Neuronal stem cell (in vitro differentiated cells): ENCODE measurements around the gene PTPRD.

Source experiments
- DNase-seq: peaks from one replicate; pipeline ENCODE4 v3.0.0-alpha.2; 2013; ENCODE audit warnings: low spot score
- H2AFZ ChIP-seq: one replicate; pipeline ENCODE4 v1.6.1; 2013; ENCODE audit warnings: mild to moderate bottlenecking, low read length, inconsistent platforms
- H2AK5ac ChIP-seq: 2 replicates; pipeline ENCODE4 v1.6.1; 2013; ENCODE audit warnings: low read depth, mild to moderate bottlenecking, inconsistent platforms, low read length, moderate library complexity, mixed read lengths
- H2BK120ac ChIP-seq: 2 replicates; pipeline ENCODE4 v1.6.1; 2013; ENCODE audit warnings: low read depth, mild to moderate bottlenecking, inconsistent platforms, low read length, moderate library complexity, mixed read lengths
- H2BK12ac ChIP-seq: one replicate; pipeline ENCODE4 v1.6.1; 2013; ENCODE audit warnings: low read length, inconsistent platforms
- H2BK15ac ChIP-seq: 2 replicates; pipeline ENCODE4 v1.6.1; 2013; ENCODE audit warnings: mild to moderate bottlenecking, low read length, inconsistent platforms, mixed read lengths
- H2BK5ac ChIP-seq: one replicate; pipeline ENCODE4 v1.6.1; 2013; ENCODE audit warnings: inconsistent platforms, mild to moderate bottlenecking, low read length, moderate library complexity
- H3K14ac ChIP-seq: one replicate; pipeline ENCODE4 v1.6.1; 2013; ENCODE audit warnings: low read length, inconsistent platforms
- H3K18ac ChIP-seq: 2 replicates; pipeline ENCODE4 v1.6.1; 2013; ENCODE audit warnings: low read length, inconsistent platforms
- H3K23ac ChIP-seq: 2 replicates; pipeline ENCODE4 v1.6.1; 2013; ENCODE audit warnings: low read depth, mild to moderate bottlenecking, mixed read lengths, low read length, inconsistent platforms; ENCODE audit not compliant: poor library complexity
- H3K27ac ChIP-seq: replicated peaks from 3 replicates; pipeline ENCODE4 v1.5.1; 2013; ENCODE audit warnings: low read length, inconsistent platforms
- H3K27me3 ChIP-seq, 3 experiments: 2 replicates each; pipeline ENCODE4 v1.6.1; 2013; ENCODE audit warnings: low read length in 3 of 3, mild to moderate bottlenecking in 2 of 3, inconsistent platforms in 1 of 3, low read depth in 1 of 3, mixed read lengths in 1 of 3, moderate library complexity in 1 of 3; ENCODE audit not compliant: control insufficient read depth in 3 of 3, insufficient read depth in 3 of 3
- H3K36me3 ChIP-seq, 2 donors: replicated peaks in 1 of 2; 2 replicates each; pipeline ENCODE4 v1.6.1; 2013; ENCODE audit warnings: low read length in 2 of 2; ENCODE audit not compliant: control insufficient read depth in 2 of 2, insufficient read depth in 2 of 2
- H3K4ac ChIP-seq: 2 replicates; pipeline ENCODE4 v1.6.1; 2013; ENCODE audit warnings: inconsistent platforms, mild to moderate bottlenecking, low read length, moderate library complexity
- H3K4me1 ChIP-seq, 2 donors: 1 replicate in 1 of 2; 2 replicates in 1 of 2; pipeline ENCODE4 v1.6.1; 2013; ENCODE audit warnings: low read length in 2 of 2, low read depth in 1 of 2; ENCODE audit not compliant: control insufficient read depth in 2 of 2, insufficient read depth in 1 of 2
- H3K4me2 ChIP-seq: one replicate; pipeline ENCODE4 v1.6.1; 2013; ENCODE audit warnings: mild to moderate bottlenecking, low read length, inconsistent platforms; ENCODE audit not compliant: insufficient read depth, poor library complexity, severe bottlenecking
- H3K4me3 ChIP-seq, 2 donors: 2 replicates each; pipeline ENCODE4 v1.5.1; 2013; ENCODE audit warnings: low read length in 2 of 2, mild to moderate bottlenecking in 2 of 2, inconsistent platforms in 1 of 2, moderate library complexity in 1 of 2
- H3K79me1 ChIP-seq: one replicate; pipeline ENCODE4 v1.6.1; 2013; ENCODE audit warnings: low read depth, mild to moderate bottlenecking, inconsistent platforms, low read length, moderate library complexity
- H3K9ac ChIP-seq: one replicate; pipeline ENCODE4 v1.6.1; 2013; ENCODE audit warnings: mild to moderate bottlenecking, low read depth, low read length, inconsistent platforms; ENCODE audit not compliant: poor library complexity
- H3K9me3 ChIP-seq, 2 donors: replicated peaks in 1 of 2; 2 replicates each; pipeline versions ENCODE3 to v1.6.1; 2013; ENCODE audit warnings: low read length in 2 of 2, mild to moderate bottlenecking in 2 of 2, inconsistent platforms in 1 of 2, low read depth in 1 of 2, mixed read lengths in 1 of 2, moderate library complexity in 1 of 2; ENCODE audit not compliant: control insufficient read depth in 2 of 2, insufficient read depth in 1 of 2
- H4K8ac ChIP-seq: one replicate; pipeline ENCODE4 v1.6.1; 2013; ENCODE audit warnings: low read depth, mild to moderate bottlenecking, inconsistent platforms, low read length, moderate library complexity
- H4K91ac ChIP-seq: one replicate; pipeline ENCODE4 v1.6.1; 2013; ENCODE audit warnings: low read length, low read depth, mild to moderate bottlenecking, inconsistent platforms; ENCODE audit not compliant: poor library complexity
- WGBS, 2 donors: extraction: QIAGEN DNeasy Blood & Tissue Kit; methylation state at CpG; one replicate each; pipeline ENCODE4 v1.1.7; 2013; ENCODE audit warnings: missing lambda C conversion rate in 2 of 2, mixed read lengths in 1 of 2; ENCODE audit not compliant: insufficient read length in 2 of 2, insufficient replicate concordance in 1 of 2; ENCODE audit errors: extremely low coverage in 2 of 2; 5-methylcytosine and 5-hydroxymethylcytosine counted together

PTPRD gene

DNA sequence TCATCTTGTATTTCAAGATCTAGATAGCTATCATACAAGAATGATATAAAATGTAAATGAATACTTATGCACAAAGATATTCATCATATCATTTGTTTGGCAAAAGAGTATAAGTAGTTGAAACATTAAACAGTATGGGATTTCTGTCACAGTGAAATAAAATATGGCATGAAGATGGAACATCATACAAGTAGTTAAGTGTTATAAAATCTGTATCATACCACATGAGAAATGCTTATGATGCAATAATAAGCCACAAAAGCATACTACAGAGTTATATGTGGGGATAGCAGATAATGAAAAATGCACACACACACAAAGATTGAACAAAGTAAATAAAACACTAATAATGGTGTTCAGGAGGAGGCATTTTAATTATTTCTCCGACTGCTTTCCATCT lies 1975.2 kb downstream of the PTPRD start:
- H3K36me3 ChIP-seq: peaks cover 0 to 8% of the 10 kb centered on the region in 2 donors
- no peak overlapping the region for H2AFZ ChIP-seq
- no CpG with 5 or more reads among the region's 1 CpG for whole genome bisulfite sequencing, 2 donors

DNA sequence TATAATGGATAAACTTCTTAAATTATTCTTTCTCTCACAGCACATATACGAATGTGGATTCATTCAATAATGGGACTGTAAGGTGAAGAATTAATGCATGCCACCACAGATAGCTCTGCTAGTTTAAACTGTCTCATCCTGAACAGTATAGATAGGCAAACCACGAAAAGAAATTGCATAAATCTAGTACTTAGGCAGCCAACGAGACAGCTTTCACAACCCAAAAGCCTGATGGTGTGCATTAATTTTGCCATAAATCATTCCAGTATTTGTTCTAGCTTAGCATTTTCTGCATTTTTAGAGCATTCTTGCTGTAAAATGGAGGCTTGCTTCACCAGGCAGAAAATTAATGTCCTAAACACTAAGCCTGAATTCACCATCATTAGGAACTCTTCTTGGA lies 1979.0 kb downstream of the PTPRD start:
- no peak overlapping the region for H3K14ac ChIP-seq
- H3K23ac ChIP-seq: no peak overlapping the region
- H2AFZ ChIP-seq: no peak overlapping the region
- no peak overlapping the region for H2BK12ac ChIP-seq
- H3K9me3 ChIP-seq: no peaks in the 10 kb centered on the region
- no peak overlapping the region for H2BK15ac ChIP-seq
- H3K79me1 ChIP-seq: no peaks in the 10 kb centered on the region
- H2BK5ac ChIP-seq: no peak overlapping the region
- H4K8ac ChIP-seq: no peak overlapping the region
- H3K4ac ChIP-seq: no peak overlapping the region
- H3K4me2 ChIP-seq: no peak overlapping the region
- no peak overlapping the region for H2AK5ac ChIP-seq
- no CpG with 5 or more reads among the region's 3 CpGs for WGBS, 2 donors
- H3K9ac ChIP-seq: no peak overlapping the region
- no peaks in the 10 kb centered on the region for H3K27me3 ChIP-seq
- DNase-seq: no peak
- no peak overlapping the region for H3K4me3 ChIP-seq
- peaks cover 0 to 17% of the 10 kb centered on the region in 2 donors for H3K36me3 ChIP-seq
- no peak overlapping the region for H3K27ac ChIP-seq
- H3K18ac ChIP-seq: no peak overlapping the region
- no peak overlapping the region for H4K91ac ChIP-seq
- H3K4me1 ChIP-seq: peaks cover 0 to 2% of the 10 kb centered on the region in 2 donors
- H2BK120ac ChIP-seq: no peak overlapping the region

More for the DNA sequence above, 1975.2 kb downstream of the PTPRD start:
- Histone ChIP-seq H3K18ac (no peak overlapping the region), H3K4me1 (no peaks in the 10 kb centered on the region), H3K9ac (no peak overlapping the region), H3K27ac (no peak overlapping the region), H4K91ac (no peak overlapping the region), H2BK120ac (no peak overlapping the region), H3K23ac (no peak overlapping the region), H3K4me2 (no peak overlapping the region), H3K9me3 (no peaks in the 10 kb centered on the region), H3K14ac (no peak overlapping the region), H3K4ac (no peak overlapping the region), H3K79me1 (no peaks in the 10 kb centered on the region), H2BK12ac (no peak overlapping the region), H4K8ac (no peak overlapping the region), H3K27me3 (no peaks in the 10 kb centered on the region), H3K4me3 (no peak overlapping the region), H2AK5ac (no peak overlapping the region), H2BK15ac (no peak overlapping the region), H2BK5ac (no peak overlapping the region)
- no peak for DNase-seq

- no peak overlapping the region for H3K4me3 ChIP-seq
- H3K14ac ChIP-seq: no peak overlapping the region
- H3K4me1 ChIP-seq: peaks cover 4 to 6% of the 10 kb centered on the region in 2 donors
- DNase-seq: no peak
- H3K79me1 ChIP-seq: no peaks in the 10 kb centered on the region
- H3K36me3 ChIP-seq: peaks cover 0 to 17% of the 10 kb centered on the region in 2 donors
- H4K8ac ChIP-seq: no peak overlapping the region
- no peak overlapping the region for H2BK15ac ChIP-seq
- no peak overlapping the region for H2AFZ ChIP-seq
- no peaks in the 10 kb centered on the region for H3K27me3 ChIP-seq
- H2BK120ac ChIP-seq: no peak overlapping the region
- H3K4me2 ChIP-seq: no peak overlapping the region
- no peak overlapping the region for H2BK12ac ChIP-seq
- no peaks in the 10 kb centered on the region for H3K9me3 ChIP-seq
- no peak overlapping the region for H2AK5ac ChIP-seq
- H3K9ac ChIP-seq: no peak overlapping the region
- no peak overlapping the region for H3K23ac ChIP-seq
- no peak overlapping the region for H3K18ac ChIP-seq
- H2BK5ac ChIP-seq: no peak overlapping the region
- no peak overlapping the region for H3K4ac ChIP-seq
- no peak overlapping the region for H3K27ac ChIP-seq
- no CpG with 5 or more reads among the region's 1 CpG for WGBS, 2 donors
- no peak overlapping the region for H4K91ac ChIP-seq
These were observed 1980.3 kb downstream of the PTPRD start for GRCh38 chr9:8632493-8632892.

- Histone ChIP-seq H4K91ac (no peak overlapping the region), H3K36me3 (peaks cover 0 to 15% of the 10 kb centered on the region in 2 donors), H3K9me3 (no peaks in the 10 kb centered on the region), H2AFZ (no peak overlapping the region), H3K23ac (no peak overlapping the region), H3K27me3 (no peaks in the 10 kb centered on the region), H3K9ac (no peak overlapping the region), H3K4ac (no peak overlapping the region), H2BK15ac (no peak overlapping the region), H2BK12ac (no peak overlapping the region), H3K27ac (no peak overlapping the region), H3K18ac (no peak overlapping the region), H2BK5ac (no peak overlapping the region), H2BK120ac (no peak overlapping the region), H3K4me2 (no peak overlapping the region), H3K14ac (no peak overlapping the region), H2AK5ac (no peak overlapping the region), H3K4me1 (peaks cover 4 to 6% of the 10 kb centered on the region in 2 donors), H3K79me1 (no peaks in the 10 kb centered on the region), H4K8ac (no peak overlapping the region), H3K4me3 (no peak overlapping the region)
- no peak for DNase-seq
These were observed 1984.0 kb downstream of the PTPRD start for GRCh38 chr9:8628791-8629190.
